Ovary (tissue), 9 donors: Measurements from ENCODE around the gene RNF180. TPM values are rescaled to one million over a fixed set of nuclear protein-coding genes. Genes with fewer than 3 reads are reported as not detected.
"Not testable (repeated sequence)": the region's sequence is repeated elsewhere in the genome, so short reads cannot be mapped to it uniquely, and the experiment has no call there.

Experiments
- DNase-seq, 5 donors: peaks; one replicate each; pipeline ENCODE4 v3.0.0-alpha.2; 2019 to 2020
- H3K27ac ChIP-seq, 2 donors: fragments of 200-600 bp; one replicate each; pipeline versions ENCODE4 v1.5.1 to v1.8.0; 2019 to 2022
- H3K27me3 ChIP-seq: fragments of 200-600 bp; one replicate; pipeline ENCODE4 v1.8.0; 2022
- H3K36me3 ChIP-seq: fragments of 200-600 bp; sonication (generic); one replicate; pipeline ENCODE4 v1.5.1; 2019
- H3K4me1 ChIP-seq: one replicate; pipeline ENCODE4 v1.8.1; 2013; ENCODE audit warnings: mild to moderate bottlenecking, moderate library complexity; ENCODE audit not compliant: insufficient read depth
- H3K4me3 ChIP-seq: fragments of 200-600 bp; sonication (generic); one replicate; pipeline ENCODE4 v1.5.1; 2017
- H3K9me3 ChIP-seq, 2 donors: fragments of 200-600 bp in 1 of 2; sonication (generic) in 1 of 2; one replicate each; pipeline versions ENCODE4 v1.5.1 to v1.8.1; 2013 to 2019; ENCODE audit warnings: mild to moderate bottlenecking in 1 of 2, moderate library complexity in 1 of 2
- CTCF ChIP-seq, 3 donors: fragments of 450-650 bp in 2 of 3; fragments of 200-600 bp in 1 of 3; IDR thresholded peaks; one replicate each; pipeline versions ENCODE4 v1.5.1 to v1.8.0; 2016 to 2022; ENCODE audit warnings: antibody characterized with exemption in 3 of 3, mild to moderate bottlenecking in 1 of 3
- EP300 ChIP-seq: sonication (generic); formaldehyde crosslinking; IDR thresholded peaks from one replicate; pipeline ENCODE4 v1.6.1; 2017; ENCODE audit warnings: antibody characterized with exemption
- POLR2A ChIP-seq: fragments of 450-650 bp; IDR thresholded peaks from one replicate; pipeline ENCODE4 v1.6.1; 2017; ENCODE audit warnings: antibody characterized with exemption, mild to moderate bottlenecking, moderate library complexity
- WGBS, 3 donors: extraction: QIAGEN DNeasy Blood & Tissue Kit in 1 of 3; methylation state at CpG; one replicate each; pipeline versions ENCODE4 v1.1.5 to v1.1.7; 2013 to 2017; 5-methylcytosine and 5-hydroxymethylcytosine counted together
- intact Hi-C, 4 donors: fragments of 100-400 bp; cut with DNase I; formaldehyde crosslinking; loops; one replicate each; pipeline versions ENCODE4 v1.11.0 to v1.15.1; 2022 to 2023
- polyA plus RNA-seq, 2 donors: library from polyadenylated mRNA; stranded (reverse); fragments of 200-250 nt in 1 of 2; fragments of 350-450 nt in 1 of 2; fragmentation: Illumina TruSeq in 1 of 2; extraction: RNeasy Lipid Tissue Mini Kit (QIAGEN cat#74804) in 1 of 2; gene quantifications; one replicate each; pipeline ENCODE4 v1.2.3, GENCODE V29; 2013 to 2014
- total RNA-seq, 7 donors: library from RNA; depleted of rRNA in 2 of 7; stranded (reverse); fragments of >200 nt in 2 of 7; fragmentation: NEBNext Ultra II Directional in 3 of 7; extraction: Animal tissue kit (Norgen Biotek cat#: 25700) in 3 of 7; gene quantifications; one replicate each; pipeline versions ENCODE4 v1.1.0 to v1.2.4, GENCODE V29; 2016 to 2023
- donor health status: DM: no; HTN: no; CAD: no; lungs with moderate emphysema.
- donor health status: DM: no; HTN: no; CAD: no.
- donor health status: Bipolar disorder and iron deficiency.
- donor health status: DM: yes; HTN: yes; CAD: no.
- donor health status: DM: no; HTN: no; CAD: no.
- donor health status: DM: yes; HTN: yes; CAD: no.

The RNF180 gene
- total and polyA plus RNA-seq, 9 donors: 5.2 to 26.9 (median 21.7) TPM

DNA sequence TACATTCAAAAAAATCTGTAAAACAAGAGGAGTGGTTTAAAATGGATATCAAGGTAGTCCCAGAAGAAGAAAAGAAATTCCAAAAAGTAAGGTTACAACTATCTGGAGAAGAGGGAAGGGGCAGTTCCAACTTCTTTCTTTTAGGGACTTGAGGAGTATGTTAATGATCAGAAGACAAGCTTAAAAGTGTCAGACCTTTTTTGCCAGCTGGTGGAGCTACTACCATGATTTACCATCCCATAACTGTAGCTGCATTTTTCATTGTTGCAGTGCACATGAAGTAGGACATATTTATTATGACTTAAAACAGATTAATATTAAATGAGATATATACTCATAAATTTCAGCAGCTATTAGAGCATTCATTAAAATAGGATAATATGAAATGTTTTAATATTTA, 181.7 kb downstream of the RNF180 start:
- TF ChIP-seq CTCF (IDR thresholded peaks at IDR 0.05) (no peak), EP300 (no peak), POLR2A (no peak)
- Histone ChIP-seq H3K27ac (no peak overlapping the region), H3K4me1 (peaks cover 2% of the 10 kb centered on the region), H3K9me3 (no peaks in the 10 kb centered on the region), H3K27me3 (no peaks in the 10 kb centered on the region), H3K4me3 (no peak overlapping the region), H3K36me3 (no peaks in the 10 kb centered on the region)
- intact Hi-C loops: no loop called here
- no peak for DNase-seq

DNA sequence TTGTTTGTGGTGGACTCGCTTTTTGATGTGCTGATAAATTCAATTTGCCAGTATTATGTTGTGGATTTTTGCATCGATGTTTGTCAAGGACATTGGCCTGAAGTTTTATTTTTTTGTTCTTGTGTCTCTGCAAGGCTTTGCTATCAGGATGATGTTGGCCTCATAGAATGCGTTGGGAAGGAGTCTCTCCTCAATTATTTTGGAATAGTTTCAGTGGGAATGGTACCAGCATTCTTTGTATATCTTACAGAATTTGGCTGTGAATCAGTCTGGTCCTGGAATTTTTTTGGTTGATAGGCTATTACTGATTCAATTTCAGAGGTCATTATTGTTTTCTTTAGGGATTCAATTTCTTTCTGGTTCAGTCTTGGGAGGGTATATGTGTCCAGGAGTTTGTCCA, 198.8 kb downstream of the RNF180 start:
- TF ChIP-seq EP300: no peak
- Histone ChIP-seq H3K27ac (no peak overlapping the region), H3K9me3 (no peaks in the 10 kb centered on the region), H3K4me3 (no peak overlapping the region), H3K36me3 (no peaks in the 10 kb centered on the region), H3K4me1 (no peaks in the 10 kb centered on the region), H3K27me3 (no peaks in the 10 kb centered on the region)
- intact Hi-C loops: no loop called here
- 10 to 26% (median 12%) methylated on average over 3 of the region's 3 CpGs for WGBS, 3 donors
- no peak for DNase-seq

DNA sequence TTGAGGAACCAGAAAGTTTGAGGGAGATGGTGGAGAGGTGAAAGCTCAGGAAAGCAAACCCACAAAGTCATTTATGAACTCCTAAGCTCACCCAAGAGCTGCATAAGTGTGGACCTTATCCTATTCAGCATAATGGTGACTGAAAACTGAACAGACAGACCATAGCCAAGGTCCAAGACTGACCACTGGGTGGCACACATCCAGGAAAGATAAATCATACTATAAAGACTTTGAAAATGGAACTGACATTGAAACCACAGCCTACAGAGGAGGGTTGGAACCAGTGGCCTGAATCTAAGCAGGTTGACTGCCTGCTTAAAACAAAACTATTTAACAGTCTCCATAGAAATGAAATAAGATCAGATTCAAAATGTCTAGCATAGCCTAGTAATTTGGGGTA, 219.1 kb downstream of the RNF180 start:
- no peaks in the 10 kb centered on the region for H3K4me1 ChIP-seq
- DNase-seq: no peak
- no peak overlapping the region for H3K4me3 ChIP-seq
- no peaks in the 10 kb centered on the region for H3K9me3 ChIP-seq
- TF ChIP-seq EP300 (no peak), POLR2A (no peak), CTCF (IDR thresholded peaks at IDR 0.05) (no peak)
- H3K27me3 ChIP-seq: no peaks in the 10 kb centered on the region
- no peak overlapping the region for H3K27ac ChIP-seq
- H3K36me3 ChIP-seq: no peaks in the 10 kb centered on the region
- intact Hi-C loops: no loop called here

DNA sequence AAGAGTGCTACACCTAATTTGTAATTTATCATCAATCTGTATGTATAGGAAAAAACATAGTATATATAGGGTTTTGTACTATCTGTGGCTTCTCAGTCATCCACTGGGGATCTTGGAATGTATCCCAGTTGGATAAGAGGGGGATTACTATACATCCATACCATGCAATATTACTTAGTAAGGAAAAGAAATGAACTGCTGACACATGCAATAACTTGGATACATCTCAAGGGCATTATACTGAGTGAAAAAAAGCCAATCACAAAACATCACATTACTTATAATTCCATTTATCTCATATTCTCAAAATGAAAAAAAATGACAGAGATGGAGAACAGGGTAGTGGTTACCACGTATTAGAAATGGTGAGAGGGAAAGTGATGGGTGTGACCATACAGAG, 231.9 kb downstream of the RNF180 start:
- 73 to 82% (median 80%) methylated on average over 1 of the region's 1 CpG for WGBS, 3 donors
- no peaks in the 10 kb centered on the region for H3K4me1 ChIP-seq
- no peaks in the 10 kb centered on the region for H3K27me3 ChIP-seq
- H3K36me3 ChIP-seq: no peaks in the 10 kb centered on the region
- DNase-seq: no peak
- no peak overlapping the region for H3K4me3 ChIP-seq
- no peak overlapping the region for H3K27ac ChIP-seq
- H3K9me3 ChIP-seq: no peaks in the 10 kb centered on the region
- TF ChIP-seq CTCF (IDR thresholded peaks at IDR 0.05): no peak
- TF ChIP-seq POLR2A: no peak
- TF ChIP-seq EP300: no peak
- intact Hi-C loops: no loop called here

- H3K27me3 ChIP-seq, H3K27ac ChIP-seq, H3K4me1 ChIP-seq, H3K4me3 ChIP-seq, H3K9me3 ChIP-seq, intact Hi-C loops, DNase-seq, H3K36me3 ChIP-seq: not testable (repeated sequence)
- WGBS, 3 donors: 89 to 94% (median 90%) methylated on average over 5 of the region's 5 CpGs
Observed at GRCh38 chr5:64398735-64399134, 233.1 kb downstream of the RNF180 start.

- H3K36me3 ChIP-seq, H3K27ac ChIP-seq, DNase-seq, H3K9me3 ChIP-seq, H3K4me1 ChIP-seq, H3K27me3 ChIP-seq, H3K4me3 ChIP-seq, intact Hi-C loops: not testable (repeated sequence)
- 73 to 82% (median 76%) methylated on average over 5 of the region's 5 CpGs for WGBS, 3 donors
Observed at GRCh38 chr5:64407103-64407825, 241.6 kb downstream of the RNF180 start.
